ENCODE measurements around the gene DNM1. TPM values are rescaled to one million over a fixed set of nuclear protein-coding genes. Genes with fewer than 3 reads are reported as not detected.
"Not testable (repeated sequence)": the region's sequence is repeated elsewhere in the genome, so short reads cannot be mapped to it uniquely, and the experiment has no call there.

The DNM1 gene
- total RNA-seq, 2 experiments from 2014 or later = 0.63 to 1.1 TPM

DNA sequence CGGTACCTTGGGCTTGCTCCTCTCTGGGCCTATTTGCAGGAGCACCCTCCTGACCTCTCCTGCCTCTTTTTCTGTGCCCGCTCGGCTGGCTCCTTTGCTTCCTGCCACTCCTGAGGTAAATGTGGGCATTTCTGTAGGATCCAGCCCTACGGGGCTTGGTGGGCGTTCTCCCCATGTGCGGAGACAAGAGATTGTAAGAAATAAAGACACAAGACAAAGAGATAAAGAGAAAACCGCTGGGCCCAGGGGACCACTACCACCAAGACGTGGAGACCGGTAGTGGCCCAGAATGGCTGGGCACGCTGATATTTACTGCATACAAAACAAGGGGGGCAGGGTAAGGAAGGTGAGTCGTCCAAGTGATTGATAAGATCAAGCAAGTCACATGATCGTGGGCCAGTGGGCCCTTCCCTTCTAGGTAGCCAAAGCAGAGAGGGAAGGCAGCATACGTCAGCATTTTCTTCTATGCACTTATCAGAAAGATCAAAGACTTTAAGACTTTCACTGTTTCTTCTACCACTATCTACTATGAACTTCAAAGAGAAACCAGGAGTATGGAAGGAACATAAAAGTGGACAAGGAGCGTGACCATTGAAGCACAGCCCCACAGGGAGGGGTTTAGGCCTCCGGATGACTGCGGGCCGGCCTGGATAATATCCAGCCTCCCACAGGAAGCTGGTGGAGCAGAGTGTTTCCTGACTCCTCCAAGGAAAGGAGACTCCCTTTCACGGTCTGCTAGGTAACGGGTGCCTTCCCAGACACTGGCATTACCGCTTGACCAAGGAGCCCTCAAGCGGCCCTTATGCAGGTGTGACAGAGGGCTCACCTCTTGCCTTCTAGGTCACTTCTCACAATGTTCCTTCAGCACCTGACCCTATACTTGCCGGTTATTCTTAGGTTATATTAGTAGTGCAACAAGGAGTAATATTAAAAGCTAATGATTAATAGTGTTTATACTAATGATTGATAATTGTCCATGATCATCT lies 76.2 kb downstream of the DNM1 start:
- DNase-seq, POLR2A ChIA-PET, H3K9me3 Mint-ChIP-seq, H3K4me3 Mint-ChIP-seq, H3K36me3 Mint-ChIP-seq, H3K27me3 Mint-ChIP-seq, H3K27ac Mint-ChIP-seq: not testable (repeated sequence)
- CTCF ChIA-PET = interaction anchor here (1.2 kb wide), 1 partner anchor 24 kb away, joined by 4 read pairs; no protein-coding TSS in a partner anchor
- intact Hi-C loops (cut with micrococcal nuclease) = loop anchor here (5.0 to 10.0 kb wide), 2 partner anchors 87 to 755 kb away; partner anchors contain the start of genes CIZ1 and MIGA2
- peaks cover 21% of the 10 kb centered on the region for H3K4me1 Mint-ChIP-seq (ENCODE audit: low read depth)

DNA sequence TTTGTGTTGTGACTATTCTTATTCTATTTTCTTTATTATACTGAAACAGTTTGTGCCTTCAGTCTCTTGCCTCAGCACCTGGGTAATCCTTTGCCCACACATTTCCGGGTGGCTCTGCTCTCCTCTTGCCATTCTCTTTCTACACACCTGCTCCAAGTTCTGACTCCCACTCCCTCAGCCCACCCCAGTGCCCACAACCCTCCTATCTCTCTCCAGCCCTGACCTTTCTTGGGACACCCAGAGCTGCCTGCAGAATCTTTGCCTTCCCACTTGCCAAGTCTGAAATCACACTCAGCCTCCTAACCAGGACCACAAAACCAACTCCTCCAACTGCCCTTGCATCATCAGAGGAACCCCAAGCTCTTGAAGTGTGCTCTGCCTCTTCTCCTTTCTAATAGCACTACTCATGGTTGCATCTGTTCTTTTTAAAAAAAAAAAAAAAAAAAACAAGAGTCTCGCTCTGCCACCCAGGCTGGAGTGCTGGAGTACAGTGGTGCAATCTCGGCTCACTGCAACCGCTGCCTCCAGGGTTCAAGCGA lies 77.0 kb downstream of the DNM1 start:
- H3K4me1 Mint-ChIP-seq (ENCODE audit: low read depth) = peaks cover 15% of the 10 kb centered on the region
- H3K27ac Mint-ChIP-seq = no peak overlapping the region
- ChIA-PET POLR2A (no interaction called here), CTCF (no interaction called here)
- H3K4me3 Mint-ChIP-seq = no peak overlapping the region
- intact Hi-C loops (cut with micrococcal nuclease) = no loop called here
- DNase-seq = no peak
- peaks cover 6% of the 10 kb centered on the region for H3K36me3 Mint-ChIP-seq
- H3K9me3 Mint-ChIP-seq = no peaks in the 10 kb centered on the region
- no peaks in the 10 kb centered on the region for H3K27me3 Mint-ChIP-seq

DNA sequence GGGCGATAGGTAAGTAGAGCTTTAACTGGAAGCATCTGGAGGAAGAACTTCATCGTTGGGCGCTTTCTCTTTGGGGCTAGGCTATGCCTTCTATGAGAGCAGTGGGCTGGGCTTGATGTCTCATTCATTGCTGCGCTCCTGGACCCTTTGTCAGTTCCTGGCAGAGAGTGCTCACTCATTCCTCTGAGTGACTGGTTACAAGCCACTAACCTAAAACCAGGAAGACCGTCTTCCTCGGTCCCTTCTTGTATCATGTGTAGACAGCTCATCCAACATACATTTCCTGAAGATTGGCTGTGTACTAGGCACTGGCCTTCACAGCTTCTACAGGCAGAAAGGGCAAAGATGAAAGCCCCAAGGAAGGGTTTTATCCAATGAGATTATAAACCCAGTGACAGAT lies 79.3 kb downstream of the DNM1 start:
- Mint-ChIP-seq H3K27me3 (no peaks in the 10 kb centered on the region), H3K36me3 (peaks cover 3% of the 10 kb centered on the region), H3K27ac (no peak overlapping the region), H3K4me3 (no peak overlapping the region), H3K4me1 (ENCODE audit: low read depth) (peaks cover 2% of the 10 kb centered on the region), H3K9me3 (no peaks in the 10 kb centered on the region)
- DNase-seq = no peak
- ChIA-PET POLR2A (no interaction called here), CTCF (no interaction called here)
- intact Hi-C loops (cut with micrococcal nuclease) = no loop called here

DNA sequence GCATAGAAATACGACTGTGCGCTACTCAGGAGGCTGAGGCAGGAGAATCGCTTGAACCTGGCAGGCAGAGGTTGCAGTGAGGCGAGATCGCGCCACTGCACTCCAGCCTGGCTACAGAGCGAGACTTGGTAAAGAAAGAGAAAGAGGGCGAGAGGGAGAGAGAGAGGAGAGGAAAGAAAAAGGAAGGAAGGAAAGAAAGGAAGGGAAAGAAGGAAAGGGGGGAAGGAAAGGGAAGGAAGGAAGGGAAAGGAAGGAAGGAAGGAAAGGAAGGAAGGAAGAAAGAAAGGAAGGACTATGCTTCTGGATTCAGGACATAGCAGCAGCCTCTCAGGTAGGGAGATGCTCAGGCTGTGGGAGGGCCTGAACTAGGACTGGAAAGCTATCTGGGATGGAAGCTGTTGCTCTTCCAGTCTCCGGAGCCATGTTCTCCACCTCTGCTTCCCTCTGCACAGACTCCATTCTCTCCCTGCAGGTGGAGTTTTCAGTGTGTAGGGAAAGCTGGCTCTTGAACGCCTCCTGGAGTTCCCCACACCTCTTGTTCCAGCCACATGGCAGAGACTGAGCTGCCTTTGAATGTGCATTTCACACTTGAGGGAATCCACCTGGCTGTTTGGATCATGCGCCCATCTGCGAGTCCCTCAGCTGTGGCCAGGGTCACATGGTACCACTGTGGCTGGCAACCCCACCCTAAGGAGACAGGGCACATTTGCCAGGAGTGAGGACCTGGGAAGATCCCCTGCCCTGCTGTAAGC lies 82.0 kb downstream of the DNM1 start:
- H3K27ac Mint-ChIP-seq = no peak overlapping the region
- intact Hi-C loops (cut with micrococcal nuclease) = no loop called here
- peaks cover 3% of the 10 kb centered on the region for H3K36me3 Mint-ChIP-seq
- H3K27me3 Mint-ChIP-seq = no peaks in the 10 kb centered on the region
- H3K4me3 Mint-ChIP-seq = no peak overlapping the region
- POLR2A ChIA-PET = no interaction called here
- no peaks in the 10 kb centered on the region for H3K9me3 Mint-ChIP-seq
- DNase-seq = no peak
- H3K4me1 Mint-ChIP-seq (ENCODE audit: low read depth) = no peaks in the 10 kb centered on the region
- CTCF ChIA-PET = interaction anchor here (0.8 to 1.1 kb wide), 2 partner anchors 30 to 643 kb away, joined by 3 read pairs; no protein-coding TSS in a partner anchor

- ChIA-PET POLR2A (no interaction called here), CTCF (interaction anchor here (1.8 kb wide), 1 partner anchor 55 kb away, joined by 5 read pairs; no protein-coding TSS in a partner anchor)
- Mint-ChIP-seq H3K9me3 (no peaks in the 10 kb centered on the region), H3K27me3 (no peaks in the 10 kb centered on the region), H3K27ac (no peak overlapping the region), H3K4me1 (ENCODE audit: low read depth) (no peaks in the 10 kb centered on the region), H3K36me3 (peaks cover 3% of the 10 kb centered on the region), H3K4me3 (no peak overlapping the region)
- DNase-seq = no peak
- intact Hi-C loops (cut with micrococcal nuclease) = no loop called here
Observed at GRCh38 chr9:128286440-128286839, 83.3 kb downstream of the DNM1 start.

DNA sequence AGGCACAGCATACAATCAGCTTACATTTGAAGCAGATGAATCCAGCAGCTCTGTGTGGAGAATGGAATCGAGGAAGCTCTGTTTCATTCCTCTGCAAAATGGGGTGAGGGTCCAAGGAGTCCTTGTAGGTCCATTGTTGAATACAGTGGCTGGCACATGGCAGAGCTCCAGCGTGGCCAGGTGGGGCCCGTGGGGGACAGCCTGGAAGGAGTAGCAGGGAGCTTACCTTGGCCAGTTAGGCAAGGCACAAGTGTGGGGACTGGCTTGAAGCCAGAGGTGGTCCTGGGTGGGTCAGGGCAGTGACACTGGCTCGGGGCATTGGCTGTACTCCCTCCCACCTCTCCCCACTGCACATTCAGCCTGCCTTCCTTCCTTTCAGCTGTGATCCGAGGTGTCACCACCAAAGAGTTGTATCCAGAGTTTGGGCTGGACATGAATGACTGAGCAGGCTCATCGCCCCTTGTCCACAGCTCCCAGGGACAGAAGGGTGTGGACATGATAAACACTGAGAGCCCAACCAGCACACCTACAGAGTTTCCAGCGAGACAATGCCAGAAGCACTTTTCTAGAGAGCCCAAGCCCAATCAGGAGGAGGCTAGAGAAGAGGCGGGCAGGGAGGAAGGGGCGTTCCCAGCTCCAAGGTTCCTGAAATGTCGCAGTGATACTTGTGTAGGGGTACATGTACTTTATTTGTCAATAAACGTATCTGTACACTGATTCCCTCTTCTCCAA lies 85.3 kb downstream of the DNM1 start:
- ChIA-PET POLR2A (interaction anchor here (1.0 kb wide), 1 partner anchor 10 kb away, joined by 4 read pairs; no protein-coding TSS in a partner anchor), CTCF (no interaction called here)
- H3K9me3 Mint-ChIP-seq = no peaks in the 10 kb centered on the region
- H3K4me3 Mint-ChIP-seq = no peak overlapping the region
- peaks cover 3% of the 10 kb centered on the region for H3K36me3 Mint-ChIP-seq
- intact Hi-C loops (cut with micrococcal nuclease) = no loop called here
- H3K4me1 Mint-ChIP-seq (ENCODE audit: low read depth) = no peaks in the 10 kb centered on the region
- H3K27ac Mint-ChIP-seq = no peak overlapping the region
- DNase-seq = no peak
- no peaks in the 10 kb centered on the region for H3K27me3 Mint-ChIP-seq

- intact Hi-C loops (cut with micrococcal nuclease) = no loop called here
- Mint-ChIP-seq H3K27ac (no peak overlapping the region), H3K4me3 (no peak overlapping the region), H3K9me3 (no peaks in the 10 kb centered on the region), H3K36me3 (no peaks in the 10 kb centered on the region), H3K27me3 (no peaks in the 10 kb centered on the region), H3K4me1 (ENCODE audit: low read depth) (no peaks in the 10 kb centered on the region)
- POLR2A ChIA-PET = no interaction called here
- CTCF ChIA-PET = interaction anchor here (0.7 to 1.8 kb wide), 4 partner anchors 18 to 432 kb away, joined by 3 to 10 read pairs (median 3); partner anchors contain the start of gene CERCAM
- no peak for DNase-seq
Observed at GRCh38 chr9:128292009-128292408, 88.8 kb downstream of the DNM1 start.

GRCh38 chr9:128293091-128293490 lies 89.9 kb downstream of the DNM1 start:
- Mint-ChIP-seq H3K4me1 (ENCODE audit: low read depth) (no peaks in the 10 kb centered on the region), H3K27ac (no peak overlapping the region), H3K27me3 (no peaks in the 10 kb centered on the region), H3K36me3 (no peaks in the 10 kb centered on the region), H3K4me3 (no peak overlapping the region), H3K9me3 (no peaks in the 10 kb centered on the region)
- CTCF ChIA-PET = interaction anchor here (1.3 to 1.8 kb wide), 2 partner anchors 49 to 69 kb away, joined by 3 to 10 read pairs; no protein-coding TSS in a partner anchor
- intact Hi-C loops (cut with micrococcal nuclease) = no loop called here
- POLR2A ChIA-PET = interaction anchor here (0.6 kb wide), 1 partner anchor 41 kb away, joined by 3 read pairs; no protein-coding TSS in a partner anchor
- no peak for DNase-seq

- ChIA-PET CTCF (interaction anchor here (1.3 to 1.8 kb wide), 4 partner anchors 42 to 129 kb away, joined by 3 to 19 read pairs (median 8); partner anchors contain the start of gene CERCAM), POLR2A (no interaction called here)
- Mint-ChIP-seq H3K9me3 (no peaks in the 10 kb centered on the region), H3K4me3 (no peak overlapping the region), H3K36me3 (no peaks in the 10 kb centered on the region), H3K4me1 (ENCODE audit: low read depth) (no peaks in the 10 kb centered on the region), H3K27ac (no peak overlapping the region), H3K27me3 (no peaks in the 10 kb centered on the region)
- intact Hi-C loops (cut with micrococcal nuclease) = no loop called here
- DNase-seq = no peak
Observed at GRCh38 chr9:128294142-128294541, 91.0 kb downstream of the DNM1 start.

DNA sequence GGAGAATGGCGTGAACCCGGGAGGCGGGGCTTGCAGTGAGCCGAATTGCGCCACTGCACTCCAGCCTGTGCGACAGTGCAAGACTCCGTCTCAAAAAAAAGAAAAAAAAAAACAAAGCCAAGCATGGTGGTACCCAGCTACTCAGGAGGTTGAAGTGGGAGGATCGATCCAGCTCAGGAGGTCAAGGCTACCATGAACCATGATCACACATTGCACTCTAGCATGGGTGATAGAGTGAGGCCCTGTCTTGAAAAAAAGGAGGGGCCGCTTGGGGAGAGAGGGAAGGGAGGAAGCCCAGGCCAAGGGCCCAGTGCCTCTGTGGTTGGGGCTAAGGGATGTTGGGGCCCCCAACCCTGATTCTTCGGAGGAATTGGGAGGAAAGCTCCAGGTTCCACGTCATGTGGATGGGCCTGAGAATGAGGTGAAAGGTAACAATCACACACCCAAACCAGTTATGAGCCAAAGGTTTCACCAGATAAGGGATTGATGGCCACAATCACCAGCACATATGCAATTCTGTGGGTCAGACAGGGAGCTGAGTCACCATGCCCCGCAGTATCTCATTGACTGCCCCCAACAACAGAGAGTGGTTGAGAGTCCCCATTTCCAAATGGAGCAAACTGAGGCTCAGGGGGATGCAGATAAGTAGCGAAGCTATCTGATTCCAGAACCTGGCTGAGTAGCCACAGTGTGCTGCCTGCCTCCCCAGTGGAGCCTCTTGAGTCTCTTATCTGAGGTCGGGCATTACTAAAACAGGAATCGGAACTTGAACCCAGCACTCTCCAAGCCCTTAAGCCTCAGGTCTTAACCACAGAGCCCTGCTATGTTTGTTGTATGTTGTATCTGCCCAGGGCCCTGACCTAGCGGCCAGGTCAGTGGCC lies 93.4 kb downstream of the DNM1 start:
- H3K4me1 Mint-ChIP-seq (ENCODE audit: low read depth) = no peaks in the 10 kb centered on the region
- no peaks in the 10 kb centered on the region for H3K27me3 Mint-ChIP-seq
- POLR2A ChIA-PET = interaction anchor here (1.2 kb wide), 1 partner anchor 45 kb away, joined by 5 read pairs; no protein-coding TSS in a partner anchor
- H3K9me3 Mint-ChIP-seq = no peaks in the 10 kb centered on the region
- no peak overlapping the region for H3K4me3 Mint-ChIP-seq
- intact Hi-C loops (cut with micrococcal nuclease) = loop anchor here (5.0 kb wide), 1 partner anchor 66 kb away; no protein-coding TSS in a partner anchor
- CTCF ChIA-PET = interaction anchor here (0.7 to 1.5 kb wide), 5 partner anchors 13 to 66 kb away, joined by 3 to 10 read pairs (median 4); no protein-coding TSS in a partner anchor
- DNase-seq = no peak
- H3K27ac Mint-ChIP-seq = no peak overlapping the region
- H3K36me3 Mint-ChIP-seq = no peaks in the 10 kb centered on the region

Measured in activated CD4-positive, alpha-beta memory T cell treated with anti-CD3 and anti-CD28 coated beads for 36 hours (primary cell).